ENCODE results near the gene CD300LG.

- TF ChIP-seq GATA2 (IDR thresholded peaks at IDR 0.05; ENCODE audit: low read depth, low read length): no peak
- no peak for TF ChIP-seq GATA3 (IDR thresholded peaks at IDR 0.05; ENCODE audit: low read depth, low read length)
Observed at GRCh38 chr17:43907998-43908721, 61.2 kb downstream of the CD300LG start.

All from SH-SY5Y (cell line).